Activated CD8-positive, alpha-beta memory T cell treated with anti-CD3 and anti-CD28 coated beads, Interleukin-2, amount 50 U/mL, for 24 hours (primary cell): ENCODE results near the gene SAYSD1.

Source experiments
- DNase-seq: peaks from one replicate; pipeline ENCODE4 v3.0.0-alpha.2; 2020; ENCODE audit errors: extremely low read depth

SAYSD1 gene

GRCh38 chr6:39058471-39059147 is 56.4 kb downstream of the SAYSD1 start:
- no peak for DNase-seq

GRCh38 chr6:39057251-39058155 is 57.5 kb downstream of the SAYSD1 start:
- DNase-seq, result no peak

GRCh38 chr6:39056681-39057080 is 58.3 kb downstream of the SAYSD1 start:
- no peak for DNase-seq

- DNase-seq, result no peak
Measured at GRCh38 chr6:39056191-39056590, 58.8 kb downstream of the SAYSD1 start.

GRCh38 chr6:39055661-39056060 is 59.3 kb downstream of the SAYSD1 start:
- no peak for DNase-seq

- no peak for DNase-seq
Measured at GRCh38 chr6:39054577-39055142, 60.3 kb downstream of the SAYSD1 start.
